KBM-7 (cell line): ENCODE data around the gene NDUFA8.

ENCODE experiments used
- DNase-seq: peaks from one replicate; pipeline ENCODE4 v3.0.0-alpha.2; 2015
- in situ Hi-C: fragments of 300-500 bp; cut with MboI; formaldehyde crosslinking; loops from 2 replicates; pipeline ENCODE4 v1.14.3; 2020; ENCODE audit warnings: low sequenced_read_pairs, low pct_unique_long_range_greater_than_20kb, mixed read lengths

The NDUFA8 gene

GRCh38 chr9:122125509-122126330 lies 33.9 kb downstream of the NDUFA8 start:
- no peak for DNase-seq
- in situ Hi-C loops: no loop called here

GRCh38 chr9:122125158-122125508 lies 34.4 kb downstream of the NDUFA8 start:
- in situ Hi-C loops: no loop called here

GRCh38 chr9:122124528-122124927 lies 35.1 kb downstream of the NDUFA8 start:
- in situ Hi-C loops: loop anchor here (5.0 to 25.0 kb wide), 3 partner anchors 228 to 663 kb away; partner anchors contain the start of gene OR5C1
- DNase-seq: no peak

More at GRCh38 chr9:122125158-122125508, 34.4 kb downstream of the NDUFA8 start:
- DNase-seq: peak; percentile 81

- no peak for DNase-seq
- in situ Hi-C loops: loop anchor here (5.0 to 25.0 kb wide), 3 partner anchors 228 to 663 kb away; partner anchors contain the start of gene OR5C1
Measured at GRCh38 chr9:122124048-122124447, 35.5 kb downstream of the NDUFA8 start.

- DNase-seq: peak; percentile 86
Measured at GRCh38 chr9:122122903-122123632, 36.5 kb downstream of the NDUFA8 start.

GRCh38 chr9:122122468-122122867 lies 37.1 kb downstream of the NDUFA8 start:
- DNase-seq: no peak
- in situ Hi-C loops: loop anchor here (5.0 to 25.0 kb wide), 3 partner anchors 230 to 665 kb away; partner anchors contain the start of gene OR5C1

More at GRCh38 chr9:122122903-122123632, 36.5 kb downstream of the NDUFA8 start:
- in situ Hi-C loops: loop anchor here (5.0 to 25.0 kb wide), 3 partner anchors 229 to 664 kb away; partner anchors contain the start of gene OR5C1

GRCh38 chr9:122121931-122122330 lies 37.6 kb downstream of the NDUFA8 start:
- in situ Hi-C loops: loop anchor here (5.0 to 25.0 kb wide), 3 partner anchors 230 to 665 kb away; partner anchors contain the start of gene OR5C1
- no peak for DNase-seq

GRCh38 chr9:122121391-122121790 lies 38.2 kb downstream of the NDUFA8 start:
- in situ Hi-C loops: loop anchor here (5.0 to 25.0 kb wide), 3 partner anchors 231 to 666 kb away; partner anchors contain the start of gene OR5C1

GRCh38 chr9:122120316-122121071 lies 39.1 kb downstream of the NDUFA8 start:
- in situ Hi-C loops: loop anchor here (5.0 to 25.0 kb wide), 3 partner anchors 232 to 667 kb away; partner anchors contain the start of gene OR5C1
- DNase-seq: no peak

More at GRCh38 chr9:122121391-122121790, 38.2 kb downstream of the NDUFA8 start:
- DNase-seq: no peak

- in situ Hi-C loops: loop anchor here (5.0 to 25.0 kb wide), 3 partner anchors 233 to 668 kb away; partner anchors contain the start of gene OR5C1
- no peak for DNase-seq
Measured at GRCh38 chr9:122119721-122120120, 39.9 kb downstream of the NDUFA8 start.

- DNase-seq: no peak
- in situ Hi-C loops: loop anchor here (25.0 kb wide), 2 partner anchors 343 to 668 kb away; partner anchors contain the start of gene OR5C1
Measured at GRCh38 chr9:122119166-122119521, 40.4 kb downstream of the NDUFA8 start.

- in situ Hi-C loops: loop anchor here (25.0 kb wide), 2 partner anchors 344 to 669 kb away; partner anchors contain the start of gene OR5C1
- no peak for DNase-seq
Measured at GRCh38 chr9:122118343-122119165, 41.0 kb downstream of the NDUFA8 start.

GRCh38 chr9:122117241-122117640 lies 42.3 kb downstream of the NDUFA8 start:
- in situ Hi-C loops: loop anchor here (25.0 kb wide), 2 partner anchors 345 to 670 kb away; partner anchors contain the start of gene OR5C1
- DNase-seq: peak; percentile 8

- DNase-seq: no peak
- in situ Hi-C loops: loop anchor here (25.0 kb wide), 2 partner anchors 346 to 671 kb away; partner anchors contain the start of gene OR5C1
Measured at GRCh38 chr9:122116448-122117173, 43.0 kb downstream of the NDUFA8 start.

- DNase-seq: no peak
- in situ Hi-C loops: loop anchor here (25.0 kb wide), 2 partner anchors 346 to 671 kb away; partner anchors contain the start of gene OR5C1
Measured at GRCh38 chr9:122116040-122116439, 43.5 kb downstream of the NDUFA8 start.

- in situ Hi-C loops: loop anchor here (25.0 kb wide), 2 partner anchors 347 to 672 kb away; partner anchors contain the start of gene OR5C1
- DNase-seq: no peak
Measured at GRCh38 chr9:122115176-122116035, 44.2 kb downstream of the NDUFA8 start.
